Measurements from ENCODE around the gene GGA3. TPM values are rescaled to one million over a fixed set of nuclear protein-coding genes. Genes with fewer than 3 reads are reported as not detected.

Gene GGA3
- total and polyA plus RNA-seq, 2 donors from 2014 or later: 8.0 to 49.2 TPM

- Histone ChIP-seq H3K4me1 (ENCODE audit: control insufficient read depth in 2 of 3, insufficient read depth in 2 of 3, low read depth in 1 of 3, low read length in 3 of 3) (no peaks in the 10 kb centered on the region), H3K9me3 (ENCODE audit: control insufficient read depth in 2 of 3, insufficient read depth in 1 of 3, low read length in 3 of 3) (no peaks in the 10 kb centered on the region), H3K36me3 (ENCODE audit: control insufficient read depth in 2 of 3, insufficient read depth in 3 of 3, low read length in 3 of 3) (no peaks in the 10 kb centered on the region), H3K27ac (ENCODE audit: low read depth in 2 of 2, low read length in 2 of 2) (no peak overlapping the region), H3K9ac (ENCODE audit: low read length in 3 of 3) (no peak overlapping the region), H3K4me3 (ENCODE audit: low read length in 3 of 3) (no peak overlapping the region), H3K27me3 (ENCODE audit: control insufficient read depth, insufficient read depth, low read length) (no peaks in the 10 kb centered on the region)
- intact Hi-C loops (cut with DNase I): no loop called here
- DNase-seq (peak in 2 of 5 donors; percentile 13 to 27), FAIRE-seq (no peak)
- TF ChIP-seq CTCF (IDR thresholded peaks at IDR 0.05; ENCODE audit: borderline replicate concordance, extremely low read depth, insufficient read depth): no peak
Observed at GRCh38 chr17:75191584-75191983, 69.8 kb downstream of the GGA3 start.

GRCh38 chr17:75188614-75189013, 72.8 kb downstream of the GGA3 start:
- Histone ChIP-seq H3K9ac (ENCODE audit: low read length in 3 of 3) (no peak overlapping the region), H3K36me3 (ENCODE audit: control insufficient read depth in 2 of 3, insufficient read depth in 3 of 3, low read length in 3 of 3) (no peaks in the 10 kb centered on the region), H3K27ac (ENCODE audit: low read depth in 2 of 2, low read length in 2 of 2) (no peak overlapping the region), H3K27me3 (ENCODE audit: control insufficient read depth, insufficient read depth, low read length) (no peaks in the 10 kb centered on the region), H3K9me3 (ENCODE audit: control insufficient read depth in 2 of 3, insufficient read depth in 1 of 3, low read length in 3 of 3) (no peaks in the 10 kb centered on the region), H3K4me1 (ENCODE audit: control insufficient read depth in 2 of 3, insufficient read depth in 2 of 3, low read depth in 1 of 3, low read length in 3 of 3) (no peaks in the 10 kb centered on the region), H3K4me3 (ENCODE audit: low read length in 3 of 3) (no peak overlapping the region)
- DNase-seq: no peak
- intact Hi-C loops (cut with DNase I): no loop called here
- no peak for FAIRE-seq
- TF ChIP-seq CTCF (IDR thresholded peaks at IDR 0.05; ENCODE audit: borderline replicate concordance, extremely low read depth, insufficient read depth): no peak

Other genes with a start within 250 kb of the GGA3 start
- gene MRPL58, start 248.9 kb downstream of the GGA3 start, total RNA-seq: 23.1 TPM
- gene MRPL58, start 248.9 kb downstream of the GGA3 start, polyA plus RNA-seq (ENCODE audit: insufficient read depth, low read depth, low replicate concordance): 84.5 TPM
- gene ATP5PD, start 214.6 kb downstream of the GGA3 start, total RNA-seq: 261 TPM
- 916 TPM for gene ATP5PD, start 214.6 kb downstream of the GGA3 start, polyA plus RNA-seq (ENCODE audit: insufficient read depth, low read depth, low replicate concordance)
- gene KCTD2, start 214.4 kb downstream of the GGA3 start, total RNA-seq: 30.2 TPM
- gene KCTD2, start 214.4 kb downstream of the GGA3 start, polyA plus RNA-seq (ENCODE audit: insufficient read depth, low read depth, low replicate concordance): 26.0 TPM
- 184 TPM for gene SLC16A5, start 173.7 kb downstream of the GGA3 start, total RNA-seq
- 28.4 TPM for gene SLC16A5, start 173.7 kb downstream of the GGA3 start, polyA plus RNA-seq (ENCODE audit: insufficient read depth, low read depth, low replicate concordance)
- gene ARMC7, start 151.6 kb downstream of the GGA3 start, total RNA-seq: 31.8 TPM
- gene ARMC7, start 151.6 kb downstream of the GGA3 start, polyA plus RNA-seq (ENCODE audit: insufficient read depth, low read depth, low replicate concordance): 35.1 TPM
- 59.4 TPM for gene NT5C, start 129.9 kb downstream of the GGA3 start, total RNA-seq
- 74.9 TPM for gene NT5C, start 129.9 kb downstream of the GGA3 start, polyA plus RNA-seq (ENCODE audit: insufficient read depth, low read depth, low replicate concordance)
- gene JPT1, start 107.1 kb downstream of the GGA3 start, total RNA-seq: 76.4 TPM
- gene JPT1, start 107.1 kb downstream of the GGA3 start, polyA plus RNA-seq (ENCODE audit: insufficient read depth, low read depth, low replicate concordance): 122 TPM
- 315 TPM for gene SUMO2, start 78.6 kb downstream of the GGA3 start, total RNA-seq
- gene SUMO2, start 78.6 kb downstream of the GGA3 start, polyA plus RNA-seq (ENCODE audit: insufficient read depth, low read depth, low replicate concordance): 279 TPM
- 67.1 TPM for gene NUP85, start 55.9 kb downstream of the GGA3 start, total RNA-seq
- gene NUP85, start 55.9 kb downstream of the GGA3 start, polyA plus RNA-seq (ENCODE audit: insufficient read depth, low read depth, low replicate concordance): 23.9 TPM
- 46.4 TPM for gene MRPS7, start 273 bp upstream of the GGA3 start, total RNA-seq
- gene MRPS7, start 273 bp upstream of the GGA3 start, polyA plus RNA-seq (ENCODE audit: insufficient read depth, low read depth, low replicate concordance): 134 TPM
- 30.1 TPM for gene MIF4GD, start 9.6 kb upstream of the GGA3 start, total RNA-seq
- gene MIF4GD, start 9.6 kb upstream of the GGA3 start, polyA plus RNA-seq (ENCODE audit: insufficient read depth, low read depth, low replicate concordance): 28.2 TPM
- 11.2 TPM for gene SLC25A19, start 27.8 kb upstream of the GGA3 start, total RNA-seq
- gene SLC25A19, start 27.8 kb upstream of the GGA3 start, polyA plus RNA-seq (ENCODE audit: insufficient read depth, low read depth, low replicate concordance): 15.3 TPM
- gene GRB2, start 144.1 kb upstream of the GGA3 start, total RNA-seq: 119 TPM
- gene GRB2, start 144.1 kb upstream of the GGA3 start, polyA plus RNA-seq (ENCODE audit: insufficient read depth, low read depth, low replicate concordance): 65.3 TPM
- 82.6 TPM for gene TMEM94, start 195.0 kb upstream of the GGA3 start, total RNA-seq
- 49.6 TPM for gene TMEM94, start 195.0 kb upstream of the GGA3 start, polyA plus RNA-seq (ENCODE audit: insufficient read depth, low read depth, low replicate concordance)

Measured in kidney (tissue), 14 donors.